Activated CD4-positive, alpha-beta memory T cell treated with anti-CD3 and anti-CD28 coated beads for 36 hours (primary cell): ENCODE results near the gene DNAL4. TPM values are rescaled to one million over a fixed set of nuclear protein-coding genes. Genes with fewer than 3 reads are reported as not detected.

ENCODE experiments used
- CTCF ChIA-PET: fragments of 350-600 bp; sonication (Branson Sonifier 250); formaldehyde crosslinking; loops from one replicate; lab custom pipeline; 2021; ENCODE audit warnings: antibody characterized with exemption, inconsistent platforms; lab: Charles Lee
- POLR2A ChIA-PET: fragments of 350-600 bp; sonication (Branson Sonifier 250); formaldehyde crosslinking; loops from one replicate; lab custom pipeline; 2021; ENCODE audit warnings: antibody characterized with exemption; lab: Charles Lee
- DNase-seq: peaks from one replicate; pipeline ENCODE4 v3.0.0-alpha.2; 2020
- H3K27ac Mint-ChIP-seq: one replicate; pipeline ENCODE4 v1.8.0; 2021; ENCODE audit warnings: mixed read lengths
- H3K27me3 Mint-ChIP-seq: one replicate; pipeline ENCODE4 v1.8.0; 2021; ENCODE audit warnings: mixed read lengths
- H3K36me3 Mint-ChIP-seq: one replicate; pipeline ENCODE4 v1.8.0; 2021; ENCODE audit warnings: mixed read lengths
- H3K4me1 Mint-ChIP-seq: one replicate; pipeline ENCODE4 v1.8.0; 2021; ENCODE audit warnings: low read depth, mixed read lengths
- H3K4me3 Mint-ChIP-seq: one replicate; pipeline ENCODE4 v1.8.0; 2021; ENCODE audit warnings: mild to moderate bottlenecking, mixed read lengths
- H3K9me3 Mint-ChIP-seq: one replicate; pipeline ENCODE4 v1.8.0; 2021; ENCODE audit warnings: mixed read lengths
- intact Hi-C: fragments of 100-400 bp; cut with micrococcal nuclease; formaldehyde crosslinking; loops from one replicate; pipeline ENCODE4 v1.15.1; 2023
- total RNA-seq, 2 experiments: library from RNA; stranded (reverse); gene quantifications; one replicate each; pipeline ENCODE4 v1.2.3, GENCODE V29; 2021

The DNAL4 gene
- total RNA-seq, 2 experiments from 2014 or later: 7.7 to 8.3 TPM

- Mint-ChIP-seq H3K4me3 (no peak overlapping the region), H3K27ac (no peak overlapping the region), H3K9me3 (no peaks in the 10 kb centered on the region), H3K27me3 (no peaks in the 10 kb centered on the region), H3K4me1 (no peaks in the 10 kb centered on the region), H3K36me3 (no peaks in the 10 kb centered on the region)
- intact Hi-C loops: no loop called here
- POLR2A ChIA-PET: interaction anchor here (1.2 kb wide), 1 partner anchor 53 kb away, joined by 3 read pairs; no protein-coding TSS in a partner anchor
- DNase-seq: peak; percentile 55
- CTCF ChIA-PET: interaction anchor here (0.6 to 4.8 kb wide), 23 partner anchors 9 to 360 kb away, joined by 3 to 51 read pairs (median 4); partner anchors contain the start of gene SUN2
These were observed 27.7 kb downstream of the DNAL4 start for GRCh38 chr22:38766076-38766777.

GRCh38 chr22:38762551-38762983 is 31.4 kb downstream of the DNAL4 start:
- intact Hi-C loops: no loop called here
- DNase-seq: no peak
- Mint-ChIP-seq H3K4me3 (no peak overlapping the region), H3K4me1 (peaks cover 16% of the 10 kb centered on the region), H3K27me3 (no peaks in the 10 kb centered on the region), H3K9me3 (no peaks in the 10 kb centered on the region), H3K36me3 (no peaks in the 10 kb centered on the region), H3K27ac (no peak overlapping the region)
- ChIA-PET POLR2A (no interaction called here), CTCF (no interaction called here)

GRCh38 chr22:38761202-38762162 is 32.5 kb downstream of the DNAL4 start:
- Mint-ChIP-seq H3K4me1 (peaks cover 27% of the 10 kb centered on the region), H3K27ac (no peak overlapping the region), H3K9me3 (no peaks in the 10 kb centered on the region), H3K27me3 (no peaks in the 10 kb centered on the region), H3K36me3 (no peaks in the 10 kb centered on the region), H3K4me3 (no peak overlapping the region)
- POLR2A ChIA-PET: no interaction called here
- DNase-seq: no peak
- intact Hi-C loops: no loop called here
- CTCF ChIA-PET: no interaction called here

- no peak overlapping the region for H3K27ac Mint-ChIP-seq
- CTCF ChIA-PET: no interaction called here
- H3K9me3 Mint-ChIP-seq: no peaks in the 10 kb centered on the region
- DNase-seq: no peak
- no peaks in the 10 kb centered on the region for H3K27me3 Mint-ChIP-seq
- POLR2A ChIA-PET: no interaction called here
- intact Hi-C loops: no loop called here
- H3K4me3 Mint-ChIP-seq: no peak overlapping the region
- peaks cover 28% of the 10 kb centered on the region for H3K4me1 Mint-ChIP-seq
- H3K36me3 Mint-ChIP-seq: no peaks in the 10 kb centered on the region
These were observed 33.3 kb downstream of the DNAL4 start for GRCh38 chr22:38760477-38761201.

- no peak for DNase-seq
- peaks cover 29% of the 10 kb centered on the region for H3K4me1 Mint-ChIP-seq
- H3K9me3 Mint-ChIP-seq: no peaks in the 10 kb centered on the region
- ChIA-PET CTCF (interaction anchor here (0.8 to 5.0 kb wide), 4 partner anchors 9 to 111 kb away, joined by 3 to 51 read pairs (median 5); no protein-coding TSS in a partner anchor), POLR2A (interaction anchor here (1.0 to 1.7 kb wide), 3 partner anchors 24 to 561 kb away, joined by 3 to 6 read pairs (median 3); partner anchors contain the start of gene RPL3)
- no peak overlapping the region for H3K4me3 Mint-ChIP-seq
- no peaks in the 10 kb centered on the region for H3K27me3 Mint-ChIP-seq
- intact Hi-C loops: loop anchor here (5.0 to 10.0 kb wide), 7 partner anchors 113 to 776 kb away; partner anchors contain the start of genes APOBEC3B, APOBEC3H, CBX6 and DDX17
- H3K27ac Mint-ChIP-seq: peak overlapping the region; percentile 66
- peaks cover 8% of the 10 kb centered on the region for H3K36me3 Mint-ChIP-seq
These were observed 34.9 kb downstream of the DNAL4 start for GRCh38 chr22:38759005-38759404.

- Mint-ChIP-seq H3K4me1 (peaks cover 35% of the 10 kb centered on the region), H3K27ac (peak overlapping the region; percentile 66), H3K36me3 (peaks cover 13% of the 10 kb centered on the region), H3K27me3 (no peaks in the 10 kb centered on the region), H3K4me3 (peak overlapping the region; percentile 40), H3K9me3 (no peaks in the 10 kb centered on the region)
- intact Hi-C loops: loop anchor here (5.0 to 10.0 kb wide), 7 partner anchors 114 to 776 kb away; partner anchors contain the start of genes APOBEC3B, APOBEC3H, CBX6 and DDX17
- ChIA-PET POLR2A (interaction anchor here (1.0 to 1.7 kb wide), 3 partner anchors 24 to 561 kb away, joined by 3 to 6 read pairs (median 3); partner anchors contain the start of gene RPL3), CTCF (interaction anchor here (0.6 to 5.0 kb wide), 7 partner anchors 9 to 208 kb away, joined by 3 to 51 read pairs (median 3); partner anchors contain the start of gene NPTXR)
- DNase-seq: peak; percentile 89
These were observed 35.5 kb downstream of the DNAL4 start for GRCh38 chr22:38758276-38758945.

- peak overlapping the region; percentile 14 for H3K27ac Mint-ChIP-seq
- CTCF ChIA-PET: interaction anchor here (0.7 to 5.0 kb wide), 4 partner anchors 10 to 86 kb away, joined by 3 to 51 read pairs (median 11); partner anchors contain the start of gene NPTXR
- no peaks in the 10 kb centered on the region for H3K9me3 Mint-ChIP-seq
- DNase-seq: no peak
- peak overlapping the region; percentile 88 for H3K4me3 Mint-ChIP-seq
- peaks cover 20% of the 10 kb centered on the region for H3K36me3 Mint-ChIP-seq
- POLR2A ChIA-PET: no interaction called here
- intact Hi-C loops: loop anchor here (5.0 to 10.0 kb wide), 7 partner anchors 115 to 777 kb away; partner anchors contain the start of genes APOBEC3B, APOBEC3H, CBX6 and DDX17
- no peaks in the 10 kb centered on the region for H3K27me3 Mint-ChIP-seq
- H3K4me1 Mint-ChIP-seq: peaks cover 41% of the 10 kb centered on the region
These were observed 36.5 kb downstream of the DNAL4 start for GRCh38 chr22:38757464-38757757.

GRCh38 chr22:38756711-38757463 is 37.1 kb downstream of the DNAL4 start:
- peaks cover 46% of the 10 kb centered on the region for H3K4me1 Mint-ChIP-seq
- ChIA-PET POLR2A (interaction anchor here (0.5 to 1.4 kb wide), 10 partner anchors 13 to 560 kb away, joined by 3 to 5 read pairs (median 3); partner anchors contain the start of genes CBY1, GTPBP1, JOSD1 and NPTXR), CTCF (interaction anchor here (0.7 to 5.0 kb wide), 10 partner anchors 10 to 554 kb away, joined by 3 to 51 read pairs (median 3); partner anchors contain the start of genes NPTXR and TOMM22)
- peak overlapping the region; percentile 88 for H3K4me3 Mint-ChIP-seq
- H3K9me3 Mint-ChIP-seq: no peaks in the 10 kb centered on the region
- no peaks in the 10 kb centered on the region for H3K27me3 Mint-ChIP-seq
- DNase-seq: peak; percentile 72
- intact Hi-C loops: loop anchor here (5.0 to 10.0 kb wide), 7 partner anchors 115 to 778 kb away; partner anchors contain the start of genes APOBEC3B, APOBEC3H, CBX6 and DDX17
- peak overlapping the region; percentile 93 for H3K27ac Mint-ChIP-seq
- H3K36me3 Mint-ChIP-seq: peaks cover 25% of the 10 kb centered on the region

- H3K36me3 Mint-ChIP-seq: peaks cover 34% of the 10 kb centered on the region
- CTCF ChIA-PET: interaction anchor here (0.7 to 5.0 kb wide), 8 partner anchors 9 to 114 kb away, joined by 3 to 51 read pairs (median 3); partner anchors contain the start of genes NPTXR and TOMM22
- POLR2A ChIA-PET: interaction anchor here (0.8 to 1.4 kb wide), 7 partner anchors 13 to 561 kb away, joined by 3 to 5 read pairs (median 3); partner anchors contain the start of genes JOSD1 and NPTXR
- intact Hi-C loops: loop anchor here (2.0 to 10.0 kb wide), 9 partner anchors 19 to 779 kb away; partner anchors contain the start of genes APOBEC3B, APOBEC3H, CBX6 and DDX17
- no peaks in the 10 kb centered on the region for H3K9me3 Mint-ChIP-seq
- no peaks in the 10 kb centered on the region for H3K27me3 Mint-ChIP-seq
- DNase-seq: peak; percentile 95
- peaks cover 55% of the 10 kb centered on the region for H3K4me1 Mint-ChIP-seq
- H3K27ac Mint-ChIP-seq: peak within 1 kb of the TSS; percentile 93
- H3K4me3 Mint-ChIP-seq: peak within 1 kb of the TSS; percentile 88
These were observed 37.9 kb downstream of the DNAL4 start, which contains the start of gene SUN2 for GRCh38 chr22:38755911-38756532. TSS of gene SUN2 (minus strand) at chr22:38755998. CDS start at chr22:38752628, 3,370 bp downstream.
